ENCODE data around the gene PRR14L. TPM values are rescaled to one million over a fixed set of nuclear protein-coding genes. Genes with fewer than 3 reads are reported as not detected.
"Not testable (repeated sequence)": the region's sequence is repeated elsewhere in the genome, so short reads cannot be mapped to it uniquely, and the experiment has no call there.

The PRR14L gene
- total and polyA plus RNA-seq, 2 experiments from 2014 or later = 7.6 to 15.2 TPM

- H3K4me3 ChIP-seq = no peak overlapping the region
- no peak overlapping the region for H3K4me2 ChIP-seq (ENCODE audit: unreplicated experiment)
- no peaks in the 10 kb centered on the region for H4K20me1 ChIP-seq (ENCODE audit: insufficient read depth)
- no peak overlapping the region for H2AFZ ChIP-seq
- no peaks in the 10 kb centered on the region for H3F3A ChIP-seq (ENCODE audit: insufficient read depth)
- in situ Hi-C loops (cut with MboI) = no loop called here
- H3K79me2 ChIP-seq (ENCODE audit: insufficient read depth) = peaks cover 88% of the 10 kb centered on the region
- no peaks in the 10 kb centered on the region for H3K4me1 ChIP-seq (ENCODE audit: insufficient read depth)
- no peak for DNase-seq
- H3K27me3 ChIP-seq (replicated peaks; ENCODE audit: insufficient read depth) = no peaks in the 10 kb centered on the region
- H3K9me3 ChIP-seq (ENCODE audit: low read depth) = no peaks in the 10 kb centered on the region
- no peak overlapping the region for H3K9ac ChIP-seq
- H3K27ac ChIP-seq = no peak overlapping the region
- H3K36me3 ChIP-seq (ENCODE audit: low read depth) = peaks cover 27% of the 10 kb centered on the region
- WGBS, 2 experiments (ENCODE audit: low coverage in 1 of 2, low lambda C conversion rate in 2 of 2, missing lambda C conversion rate in 2 of 2) = 45% methylated on average over 3 of the region's 3 CpGs
- H3K9me2 ChIP-seq (ENCODE audit: insufficient read depth) = no peaks in the 10 kb centered on the region
- TF ChIP-seq EZH2phosphoT487 (IDR thresholded peaks at IDR 0.05; ENCODE audit: insufficient read depth, low read depth) (no peak), EZH2 (IDR thresholded peaks at IDR 0.05; ENCODE audit: insufficient read depth, poor library complexity, severe bottlenecking) (no peak)
Measured at GRCh38 chr22:31726692-31727091, 23.2 kb downstream of the PRR14L start.

- WGBS, 2 experiments (ENCODE audit: low coverage in 1 of 2, low lambda C conversion rate in 2 of 2, missing lambda C conversion rate in 2 of 2) = 96 to 100% methylated on average over 5 of the region's 5 CpGs
- Histone ChIP-seq H3K27me3 (replicated peaks; ENCODE audit: insufficient read depth) (no peaks in the 10 kb centered on the region), H3K27ac (no peak overlapping the region), H3K79me2 (ENCODE audit: insufficient read depth) (peaks cover 81% of the 10 kb centered on the region), H3K36me3 (ENCODE audit: low read depth) (peaks cover 36% of the 10 kb centered on the region), H3F3A (ENCODE audit: insufficient read depth) (no peaks in the 10 kb centered on the region), H4K20me1 (ENCODE audit: insufficient read depth) (no peaks in the 10 kb centered on the region), H3K4me2 (ENCODE audit: unreplicated experiment) (no peak overlapping the region), H3K9me2 (ENCODE audit: insufficient read depth) (no peaks in the 10 kb centered on the region), H3K4me3 (no peak overlapping the region), H2AFZ (no peak overlapping the region), H3K9ac (no peak overlapping the region), H3K9me3 (ENCODE audit: low read depth) (no peaks in the 10 kb centered on the region), H3K4me1 (ENCODE audit: insufficient read depth) (no peaks in the 10 kb centered on the region)
- TF ChIP-seq EZH2 (IDR thresholded peaks at IDR 0.05; ENCODE audit: insufficient read depth, poor library complexity, severe bottlenecking) = no peak
- no peak for TF ChIP-seq EZH2phosphoT487 (IDR thresholded peaks at IDR 0.05; ENCODE audit: insufficient read depth, low read depth)
- no peak for DNase-seq
- in situ Hi-C loops (cut with MboI) = no loop called here
Measured at GRCh38 chr22:31723723-31724122, 26.2 kb downstream of the PRR14L start.

GRCh38 chr22:31719850-31720471, 30.0 kb downstream of the PRR14L start:
- WGBS, 2 experiments (ENCODE audit: low coverage in 1 of 2, low lambda C conversion rate in 2 of 2, missing lambda C conversion rate in 2 of 2) = 90 to 92% methylated on average over 7 of the region's 7 CpGs
- in situ Hi-C loops (cut with MboI) = no loop called here
- no peaks in the 10 kb centered on the region for H3K9me2 ChIP-seq (ENCODE audit: insufficient read depth)

GRCh38 chr22:31715147-31715778, 34.7 kb downstream of the PRR14L start:
- Histone ChIP-seq H4K20me1 (ENCODE audit: insufficient read depth) (no peaks in the 10 kb centered on the region), H3F3A (ENCODE audit: insufficient read depth) (no peaks in the 10 kb centered on the region), H3K9me2 (ENCODE audit: insufficient read depth) (no peaks in the 10 kb centered on the region), H3K27ac (no peak overlapping the region), H3K36me3 (ENCODE audit: low read depth) (peaks cover 56% of the 10 kb centered on the region), H3K27me3 (replicated peaks; ENCODE audit: insufficient read depth) (no peaks in the 10 kb centered on the region), H2AFZ (no peak overlapping the region), H3K79me2 (ENCODE audit: insufficient read depth) (peaks cover 62% of the 10 kb centered on the region), H3K9ac (no peak overlapping the region), H3K4me3 (no peak overlapping the region), H3K4me1 (ENCODE audit: insufficient read depth) (no peaks in the 10 kb centered on the region), H3K9me3 (ENCODE audit: low read depth) (no peaks in the 10 kb centered on the region), H3K4me2 (ENCODE audit: unreplicated experiment) (no peak overlapping the region)
- 31 to 34% methylated on average over 5 of the region's 5 CpGs for WGBS, 2 experiments (ENCODE audit: low coverage in 1 of 2, low lambda C conversion rate in 2 of 2, missing lambda C conversion rate in 2 of 2)
- TF ChIP-seq EZH2 (IDR thresholded peaks at IDR 0.05; ENCODE audit: insufficient read depth, poor library complexity, severe bottlenecking) (no peak), EZH2phosphoT487 (IDR thresholded peaks at IDR 0.05; ENCODE audit: insufficient read depth, low read depth) (no peak)
- in situ Hi-C loops (cut with MboI) = no loop called here
- DNase-seq = no peak

More at GRCh38 chr22:31719850-31720471, 30.0 kb downstream of the PRR14L start:
- no peak for DNase-seq
- H3K4me2 ChIP-seq (ENCODE audit: unreplicated experiment) = no peak overlapping the region
- no peaks in the 10 kb centered on the region for H4K20me1 ChIP-seq (ENCODE audit: insufficient read depth)
- no peaks in the 10 kb centered on the region for H3F3A ChIP-seq (ENCODE audit: insufficient read depth)
- H3K27me3 ChIP-seq (replicated peaks; ENCODE audit: insufficient read depth) = no peaks in the 10 kb centered on the region
- peaks cover 53% of the 10 kb centered on the region for H3K36me3 ChIP-seq (ENCODE audit: low read depth)
- no peaks in the 10 kb centered on the region for H3K9me3 ChIP-seq (ENCODE audit: low read depth)
- H2AFZ ChIP-seq = no peak overlapping the region
- no peak overlapping the region for H3K27ac ChIP-seq
- H3K9ac ChIP-seq = no peak overlapping the region
- no peak overlapping the region for H3K4me3 ChIP-seq
- TF ChIP-seq EZH2phosphoT487 (IDR thresholded peaks at IDR 0.05; ENCODE audit: insufficient read depth, low read depth) (no peak), EZH2 (IDR thresholded peaks at IDR 0.05; ENCODE audit: insufficient read depth, poor library complexity, severe bottlenecking) (no peak)
- no peaks in the 10 kb centered on the region for H3K4me1 ChIP-seq (ENCODE audit: insufficient read depth)
- peaks cover 53% of the 10 kb centered on the region for H3K79me2 ChIP-seq (ENCODE audit: insufficient read depth)

- 84 to 85% methylated on average over 12 of the region's 12 CpGs for WGBS, 2 experiments (ENCODE audit: low coverage in 1 of 2, low lambda C conversion rate in 2 of 2, missing lambda C conversion rate in 2 of 2)
- H3K27me3 ChIP-seq (replicated peaks; ENCODE audit: insufficient read depth); H3F3A ChIP-seq (ENCODE audit: insufficient read depth); H3K4me3 ChIP-seq; H3K27ac ChIP-seq; H3K9me3 ChIP-seq (ENCODE audit: low read depth); H2AFZ ChIP-seq; H3K4me2 ChIP-seq (ENCODE audit: unreplicated experiment); H3K9me2 ChIP-seq (ENCODE audit: insufficient read depth); H4K20me1 ChIP-seq (ENCODE audit: insufficient read depth); H3K4me1 ChIP-seq (ENCODE audit: insufficient read depth); H3K9ac ChIP-seq; DNase-seq; in situ Hi-C loops (cut with MboI): not testable (repeated sequence)
- Histone ChIP-seq H3K79me2 (ENCODE audit: insufficient read depth) (peaks cover 76% of the 10 kb centered on the region), H3K36me3 (ENCODE audit: low read depth) (peaks cover 33% of the 10 kb centered on the region)
Measured at GRCh38 chr22:31711226-31711625, 38.7 kb downstream of the PRR14L start.

All from GM23248 (cell line).